ENCODE measurements around the gene NGDN. TPM values are rescaled to one million over a fixed set of nuclear protein-coding genes. Genes with fewer than 3 reads are reported as not detected.

Gene NGDN
- total and polyA plus RNA-seq, 2 of the 4 experiments (the other 2 are of a cell fraction) = 48.1 to 49.8 TPM

- Histone ChIP-seq H3K18ac (ENCODE audit: low read depth, low read length) (no peak overlapping the region), H2BK15ac (ENCODE audit: low read depth, low read length) (no peak overlapping the region), H3K4ac (ENCODE audit: low read depth, low read length) (no peak overlapping the region), H2AFZ (replicated peaks; ENCODE audit: low read length, poor library complexity) (no peak overlapping the region), H3K27ac (ENCODE audit: insufficient read depth, low read length) (no peak overlapping the region), H2BK5ac (ENCODE audit: low read depth, low read length, poor library complexity, severe bottlenecking) (no peak overlapping the region), H4K91ac (ENCODE audit: insufficient read depth, low read depth, low read length) (no peak overlapping the region), H4K8ac (ENCODE audit: low read depth in 2 of 2, low read length in 2 of 2) (no peak overlapping the region), H3K4me3 (ENCODE audit: insufficient read depth, low read depth, low read length) (no peak overlapping the region), H2AK5ac (ENCODE audit: low read depth, low read length) (no peak overlapping the region), H3K9ac (ENCODE audit: low read depth, low read length) (no peak overlapping the region), H3K4me1 (ENCODE audit: control insufficient read depth, insufficient read depth, low read length) (no peaks in the 10 kb centered on the region), H4K5ac (ENCODE audit: low read depth, low read length) (no peak overlapping the region), H2AK9ac (replicated peaks; ENCODE audit: low read depth, low read length, poor library complexity) (no peak overlapping the region), H3K9me1 (ENCODE audit: insufficient read depth, low read length) (no peaks in the 10 kb centered on the region), H3K27me3 (ENCODE audit: control insufficient read depth, insufficient read depth, low read length) (no peaks in the 10 kb centered on the region), H3K56ac (ENCODE audit: extremely low read depth, insufficient read depth, low read length) (no peak overlapping the region), H3K14ac (replicated peaks; ENCODE audit: low read depth, low read length) (no peak overlapping the region), H2BK120ac (ENCODE audit: low read depth, low read length) (no peak overlapping the region), H3K23ac (ENCODE audit: low read depth, low read length) (no peak overlapping the region), H3K4me2 (ENCODE audit: low read depth, low read length) (no peak overlapping the region), H2BK20ac (ENCODE audit: low read depth, low read length) (no peak overlapping the region), H3K9me3 (ENCODE audit: control insufficient read depth, insufficient read depth, low read length) (no peaks in the 10 kb centered on the region), H3K36me3 (ENCODE audit: control insufficient read depth, insufficient read depth, low read length) (peaks cover 7% of the 10 kb centered on the region), H4K20me1 (ENCODE audit: insufficient read depth, low read length) (peaks cover 4% of the 10 kb centered on the region; the same call in 1 of the 2 replicates), H3K79me1 (ENCODE audit: low read depth in 1 of 2, low read length in 2 of 2) (no peaks in the 10 kb centered on the region; a peak in 1 of 4 replicates)
- no peak for DNase-seq
- POLR2A ChIA-PET (ENCODE audit: unreplicated experiment) = no interaction called here
- in situ Hi-C loops (cut with MboI; ENCODE audit: low sequenced_read_pairs) = no loop called here
- CTCF ChIA-PET = interaction anchor here (1.1 kb wide), 1 partner anchor 80 kb away, joined by 3 read pairs; no protein-coding TSS in a partner anchor
- no peak for ATAC-seq (ENCODE audit: low read depth)
- no TSS peak for BruUV-seq (replicated peaks)
- TF ChIP-seq CEBPB (IDR thresholded peaks at IDR 0.05; ENCODE audit: low read depth, low read length) = no peak
- TF ChIP-seq MAFK (IDR thresholded peaks at IDR 0.05; ENCODE audit: low read depth, low read length) = no peak
- TF ChIP-seq RFX5 (IDR thresholded peaks at IDR 0.05; ENCODE audit: low read depth, low read length) = no peak
- no peak for TF ChIP-seq CHD1 (IDR thresholded peaks at IDR 0.05; ENCODE audit: low read depth, low read length)
- TF ChIP-seq RCOR1 (IDR thresholded peaks at IDR 0.05; ENCODE audit: insufficient replicate concordance, low read length) = no peak
- no peak for TF ChIP-seq SMC3 (IDR thresholded peaks at IDR 0.05; ENCODE audit: low read depth, low read length)
- TF ChIP-seq ELK1 (IDR thresholded peaks at IDR 0.05; ENCODE audit: borderline replicate concordance, low read depth, low read length) = no peak
- TF ChIP-seq, protein P1, sequence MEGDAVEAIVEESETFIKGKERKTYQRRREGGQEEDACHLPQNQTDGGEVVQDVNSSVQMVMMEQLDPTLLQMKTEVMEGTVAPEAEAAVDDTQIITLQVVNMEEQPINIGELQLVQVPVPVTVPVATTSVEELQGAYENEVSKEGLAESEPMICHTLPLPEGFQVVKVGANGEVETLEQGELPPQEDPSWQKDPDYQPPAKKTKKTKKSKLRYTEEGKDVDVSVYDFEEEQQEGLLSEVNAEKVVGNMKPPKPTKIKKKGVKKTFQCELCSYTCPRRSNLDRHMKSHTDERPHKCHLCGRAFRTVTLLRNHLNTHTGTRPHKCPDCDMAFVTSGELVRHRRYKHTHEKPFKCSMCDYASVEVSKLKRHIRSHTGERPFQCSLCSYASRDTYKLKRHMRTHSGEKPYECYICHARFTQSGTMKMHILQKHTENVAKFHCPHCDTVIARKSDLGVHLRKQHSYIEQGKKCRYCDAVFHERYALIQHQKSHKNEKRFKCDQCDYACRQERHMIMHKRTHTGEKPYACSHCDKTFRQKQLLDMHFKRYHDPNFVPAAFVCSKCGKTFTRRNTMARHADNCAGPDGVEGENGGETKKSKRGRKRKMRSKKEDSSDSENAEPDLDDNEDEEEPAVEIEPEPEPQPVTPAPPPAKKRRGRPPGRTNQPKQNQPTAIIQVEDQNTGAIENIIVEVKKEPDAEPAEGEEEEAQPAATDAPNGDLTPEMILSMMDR (conservative IDR thresholded peaks at IDR 0.05; ENCODE audit: low read depth, low read length) = no peak
- TF ChIP-seq NFE2L2 (IDR thresholded peaks at IDR 0.05; ENCODE audit: low read depth, low read length) = no peak
- TF ChIP-seq MXI1 (IDR thresholded peaks at IDR 0.05; ENCODE audit: borderline replicate concordance, low read depth, low read length) = no peak
- TF ChIP-seq, protein P2, sequence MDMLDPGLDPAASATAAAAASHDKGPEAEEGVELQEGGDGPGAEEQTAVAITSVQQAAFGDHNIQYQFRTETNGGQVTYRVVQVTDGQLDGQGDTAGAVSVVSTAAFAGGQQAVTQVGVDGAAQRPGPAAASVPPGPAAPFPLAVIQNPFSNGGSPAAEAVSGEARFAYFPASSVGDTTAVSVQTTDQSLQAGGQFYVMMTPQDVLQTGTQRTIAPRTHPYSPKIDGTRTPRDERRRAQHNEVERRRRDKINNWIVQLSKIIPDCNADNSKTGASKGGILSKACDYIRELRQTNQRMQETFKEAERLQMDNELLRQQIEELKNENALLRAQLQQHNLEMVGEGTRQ (IDR thresholded peaks at IDR 0.05; ENCODE audit: low read depth, low read length) = no peak
- no peak for TF ChIP-seq MAZ (IDR thresholded peaks at IDR 0.05; ENCODE audit: borderline replicate concordance, low read depth, low read length)
- no peak for TF ChIP-seq POLR2A (IDR thresholded peaks at IDR 0.05; ENCODE audit: low read depth, low read length)
- no peak for TF ChIP-seq BHLHE40 (IDR thresholded peaks at IDR 0.05; ENCODE audit: low read depth, low read length)
- no peak for TF ChIP-seq FOS (IDR thresholded peaks at IDR 0.05; ENCODE audit: low read depth, low read length)
- TF ChIP-seq RAD21 (IDR thresholded peaks at IDR 0.05; ENCODE audit: low read length) = no peak
- dilution Hi-C loops (cut with HindIII; ENCODE audit: low sequenced_read_pairs, unreplicated experiment) = no loop called here
- intact Hi-C loops (cut with micrococcal nuclease) = loop anchor here (1.0 kb wide), 1 partner anchor 77 kb away; no protein-coding TSS in a partner anchor
Measured at GRCh38 chr14:23482823-23483148, 13.3 kb downstream of the NGDN start.

Measured in IMR-90 (cell line).